Caco-2 (cell line): ENCODE measurements around the gene RAD51D. TPM values are rescaled to one million over a fixed set of nuclear protein-coding genes. Genes with fewer than 3 reads are reported as not detected.

Source experiments
- BruUV-seq: library from RNA; stranded (reverse); fragments of 400-500 nt; replicated peaks from 2 replicates; lab custom pipeline; 2021; lab: Mats Ljungman, UMichigan
- CTCF ChIA-PET: fragments of 300-600 bp; sonication (Branson Sonifier 250); formaldehyde crosslinking; loops from one replicate; lab custom pipeline; 2022; ENCODE audit warnings: antibody characterized with exemption; lab: Charles Lee
- POLR2A ChIA-PET: fragments of 300-600 bp; sonication (Branson Sonifier 250); formaldehyde crosslinking; loops from one replicate; lab custom pipeline; 2022; ENCODE audit warnings: antibody characterized with exemption; lab: Charles Lee
- DNase-seq, 2 experiments: peaks; one replicate each; pipeline versions ENCODE4 v3.0.0 to v3.0.0-alpha.2; 2020 to 2022
- H3K27me3 ChIP-seq: replicated peaks from 2 replicates; pipeline ENCODE4 v1.6.0; 2011; ENCODE audit warnings: low read length; ENCODE audit not compliant: control insufficient read depth, insufficient read depth
- H3K36me3 ChIP-seq: 2 replicates; pipeline ENCODE4 v1.5.1; 2011; ENCODE audit warnings: low read length; ENCODE audit not compliant: control insufficient read depth, insufficient read depth
- H3K4me1 ChIP-seq: fragments of 250-450 bp; sonication (Bioruptor Pico); 2 replicates; pipeline ENCODE4 v1.5.1; 2020; ENCODE audit warnings: mild to moderate bottlenecking
- H3K4me3 ChIP-seq: 2 replicates; pipeline ENCODE4 v1.5.1; 2011; ENCODE audit warnings: low read depth, mild to moderate bottlenecking, control low read depth, low read length
- H3K9me3 ChIP-seq: fragments of 250-450 bp; sonication (Bioruptor Pico); 2 replicates; pipeline ENCODE4 v1.5.1; 2020; ENCODE audit warnings: mild to moderate bottlenecking, moderate library complexity
- H3K27ac Mint-ChIP-seq: one replicate; pipeline ENCODE4 v1.8.0; 2022; ENCODE audit warnings: mixed read lengths; ENCODE audit not compliant: unreplicated experiment
- H3K27me3 Mint-ChIP-seq: one replicate; pipeline ENCODE4 v1.8.0; 2022; ENCODE audit warnings: mixed read lengths; ENCODE audit not compliant: insufficient read depth, unreplicated experiment
- H3K36me3 Mint-ChIP-seq: one replicate; pipeline ENCODE4 v1.8.0; 2022; ENCODE audit warnings: mild to moderate bottlenecking, mixed read lengths; ENCODE audit not compliant: insufficient read depth, unreplicated experiment
- H3K4me1 Mint-ChIP-seq: one replicate; pipeline ENCODE4 v1.8.0; 2022; ENCODE audit warnings: low read depth, mixed read lengths; ENCODE audit not compliant: unreplicated experiment
- H3K4me3 Mint-ChIP-seq: one replicate; pipeline ENCODE4 v1.8.0; 2022; ENCODE audit warnings: mild to moderate bottlenecking, moderate library complexity, mixed read lengths; ENCODE audit not compliant: unreplicated experiment
- H3K9me3 Mint-ChIP-seq: one replicate; pipeline ENCODE4 v1.8.0; 2022; ENCODE audit warnings: mixed read lengths; ENCODE audit not compliant: unreplicated experiment
- CTCF ChIP-seq, 2 experiments: fragments of 200-600 bp in 1 of 2; IDR thresholded peaks; 1 replicate in 1 of 2; 2 replicates in 1 of 2; pipeline versions ENCODE4 v1.5.1 to v1.8.0; 2011 to 2022; ENCODE audit warnings: antibody characterized with exemption in 1 of 2, control low read depth in 1 of 2, inconsistent platforms in 1 of 2, low read depth in 1 of 2, low read length in 1 of 2, mild to moderate bottlenecking in 1 of 2, moderate library complexity in 1 of 2; ENCODE audit not compliant: insufficient read depth in 1 of 2, severe bottlenecking in 1 of 2, unreplicated experiment in 1 of 2
- intact Hi-C: fragments of 100-400 bp; cut with micrococcal nuclease; formaldehyde crosslinking; loops from one replicate; pipeline ENCODE4 v1.10.0; 2022; ENCODE audit not compliant: unreplicated experiment
- total RNA-seq: library from RNA; stranded (reverse); gene quantifications from 2 replicates; pipeline ENCODE4 v1.2.3, GENCODE V29; 2022

The RAD51D gene
- total RNA-seq, 1 experiment from 2014 or later, result 31.8 TPM

DNA sequence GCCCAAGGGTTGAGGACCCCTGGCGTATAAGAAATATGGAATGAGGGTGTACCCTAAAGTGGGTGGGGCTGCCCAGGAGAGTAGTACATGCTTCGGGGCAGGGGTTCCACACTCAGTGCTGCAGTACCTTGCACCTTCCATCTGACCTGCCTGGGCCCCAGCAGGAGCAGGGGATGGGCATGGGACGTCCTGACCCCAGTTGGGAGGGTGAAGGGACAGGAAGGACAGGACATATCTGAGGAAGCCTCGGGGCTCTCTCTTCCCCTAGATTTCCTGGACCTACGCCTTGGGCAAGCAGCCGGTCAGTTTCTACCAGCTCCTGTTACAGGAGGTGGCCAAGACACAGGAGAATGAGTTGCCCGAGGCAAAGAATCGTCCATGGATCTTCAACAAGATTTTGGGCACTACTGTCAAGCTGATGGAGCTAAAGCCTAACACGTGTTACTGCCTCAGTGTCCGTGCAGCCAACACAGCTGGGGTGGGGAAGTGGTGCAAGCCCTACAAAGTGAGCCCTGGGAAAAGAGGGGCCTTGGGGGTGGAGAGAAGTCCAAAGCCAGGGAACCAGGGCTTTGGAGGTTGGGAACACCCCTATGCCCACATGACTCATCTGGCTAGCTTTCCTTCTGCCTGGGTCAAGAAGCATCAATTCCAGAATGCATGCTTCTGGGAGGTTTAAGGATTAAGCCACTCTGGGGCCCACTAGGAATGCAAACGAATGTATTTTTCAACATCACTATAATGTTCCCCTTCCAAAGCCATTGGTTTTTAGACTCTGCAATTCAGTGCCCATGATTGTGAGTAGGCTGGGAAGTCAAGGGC is 9.7 kb upstream of the RAD51D start:
- no peak for DNase-seq

GRCh38 chr17:35127751-35128514 is 8.3 kb upstream of the RAD51D start:
- H3K4me3 Mint-ChIP-seq, result no peak overlapping the region
- Histone ChIP-seq H3K27me3 (no peaks in the 10 kb centered on the region), H3K4me1 (no peaks in the 10 kb centered on the region), H3K9me3 (no peaks in the 10 kb centered on the region), H3K36me3 (peaks cover under 1% of the 10 kb centered on the region), H3K4me3 (no peak overlapping the region)
- intact Hi-C loops, result no loop called here
- peaks cover 11% of the 10 kb centered on the region for H3K36me3 Mint-ChIP-seq
- H3K9me3 Mint-ChIP-seq, result no peaks in the 10 kb centered on the region
- POLR2A ChIA-PET, result no interaction called here
- no peak for DNase-seq
- no peak overlapping the region for H3K27ac Mint-ChIP-seq
- TF ChIP-seq CTCF (IDR thresholded peaks at IDR 0.05; ENCODE audit: insufficient read depth in 1 of 2, low read depth in 1 of 2, low read length in 1 of 2, severe bottlenecking in 1 of 2, unreplicated experiment in 1 of 2), result no peak
- no peaks in the 10 kb centered on the region for H3K27me3 Mint-ChIP-seq
- no peaks in the 10 kb centered on the region for H3K4me1 Mint-ChIP-seq
- CTCF ChIA-PET, result interaction anchor here (0.6 kb wide), 1 partner anchor 11 kb away, joined by 3 read pairs; no protein-coding TSS in a partner anchor
- BruUV-seq, result no TSS peak

More for the DNA sequence above, 9.7 kb upstream of the RAD51D start:
- peaks cover 26% of the 10 kb centered on the region for H3K36me3 Mint-ChIP-seq
- intact Hi-C loops, result no loop called here
- H3K27ac Mint-ChIP-seq, result no peak overlapping the region
- no TSS peak for BruUV-seq
- ChIA-PET CTCF (interaction anchor here (1.0 to 1.1 kb wide), 2 partner anchors 9 to 10 kb away, joined by 3 to 4 read pairs; no protein-coding TSS in a partner anchor), POLR2A (interaction anchor here (0.6 kb wide), 2 partner anchors 14 to 263 kb away, joined by 3 to 4 read pairs; no protein-coding TSS in a partner anchor)
- no peaks in the 10 kb centered on the region for H3K27me3 Mint-ChIP-seq
- Histone ChIP-seq H3K36me3 (peaks cover 2% of the 10 kb centered on the region), H3K4me3 (no peak overlapping the region), H3K27me3 (no peaks in the 10 kb centered on the region), H3K4me1 (no peaks in the 10 kb centered on the region), H3K9me3 (no peaks in the 10 kb centered on the region)
- TF ChIP-seq CTCF (IDR thresholded peaks at IDR 0.05; ENCODE audit: insufficient read depth in 1 of 2, low read depth in 1 of 2, low read length in 1 of 2, severe bottlenecking in 1 of 2, unreplicated experiment in 1 of 2), result no peak
- H3K4me1 Mint-ChIP-seq, result no peaks in the 10 kb centered on the region
- H3K9me3 Mint-ChIP-seq, result no peaks in the 10 kb centered on the region
- no peak overlapping the region for H3K4me3 Mint-ChIP-seq

- ChIA-PET POLR2A (no interaction called here), CTCF (no interaction called here)
- H3K4me1 Mint-ChIP-seq, result no peaks in the 10 kb centered on the region
- H3K36me3 Mint-ChIP-seq, result peaks cover under 1% of the 10 kb centered on the region
- Histone ChIP-seq H3K27me3 (no peaks in the 10 kb centered on the region), H3K9me3 (no peaks in the 10 kb centered on the region), H3K36me3 (0 out of 2 replicates have a peak, but pooled peaks cover 1% of the 10 kb centered on the region), H3K4me1 (peaks cover 5% of the 10 kb centered on the region), H3K4me3 (no peak within 1 kb of the TSS)
- H3K4me3 Mint-ChIP-seq, result no peak within 1 kb of the TSS
- DNase-seq, result no peak
- no TSS peak for BruUV-seq
- no peaks in the 10 kb centered on the region for H3K9me3 Mint-ChIP-seq
- no peaks in the 10 kb centered on the region for H3K27me3 Mint-ChIP-seq
- no peak for TF ChIP-seq CTCF (IDR thresholded peaks at IDR 0.05; ENCODE audit: insufficient read depth in 1 of 2, low read depth in 1 of 2, low read length in 1 of 2, severe bottlenecking in 1 of 2, unreplicated experiment in 1 of 2)
- H3K27ac Mint-ChIP-seq, result no peak within 1 kb of the TSS
- intact Hi-C loops, result no loop called here
These were observed 1.7 kb upstream of the RAD51D start, which contains the start of gene FNDC8 for GRCh38 chr17:35121315-35121714. Gene FNDC8, plus strand, starts transcription at chr17:35121615. Its CDS starts 79 bp downstream, at chr17:35121694.
